GM18520 (cell line): ENCODE measurements around the gene ARF6.
"Not testable (repeated sequence)": the region's sequence is repeated elsewhere in the genome, so short reads cannot be mapped to it uniquely, and the experiment has no call there.

ENCODE experiments used
- ATAC-seq: cut with Tn5 transposase; IDR thresholded peaks from one replicate; pipeline ENCODE4 v1.9.1; 2021; ENCODE audit not compliant: unreplicated experiment

The ARF6 gene

GRCh38 chr14:49905989-49906388 lies 13.1 kb downstream of the ARF6 start:
- no peak for ATAC-seq

- ATAC-seq: no peak
These were observed 14.3 kb downstream of the ARF6 start for GRCh38 chr14:49907186-49907585.

GRCh38 chr14:49908433-49908782 lies 15.5 kb downstream of the ARF6 start:
- ATAC-seq: no peak

GRCh38 chr14:49909016-49909415 lies 16.1 kb downstream of the ARF6 start:
- no peak for ATAC-seq

GRCh38 chr14:49915085-49915484 lies 22.2 kb downstream of the ARF6 start:
- ATAC-seq: no peak

- no peak for ATAC-seq
These were observed 25.8 kb downstream of the ARF6 start for GRCh38 chr14:49918706-49919105.

GRCh38 chr14:49919825-49920659 lies 27.2 kb downstream of the ARF6 start:
- no peak for ATAC-seq

GRCh38 chr14:49920935-49921334 lies 28.1 kb downstream of the ARF6 start:
- no peak for ATAC-seq

GRCh38 chr14:49921401-49921800 lies 28.5 kb downstream of the ARF6 start:
- no peak for ATAC-seq

GRCh38 chr14:49923442-49923841 lies 30.6 kb downstream of the ARF6 start:
- ATAC-seq: no peak

- no peak for ATAC-seq
These were observed 31.0 kb downstream of the ARF6 start for GRCh38 chr14:49923881-49924280.

GRCh38 chr14:49924852-49925251 lies 32.0 kb downstream of the ARF6 start:
- ATAC-seq: no peak

GRCh38 chr14:49926803-49927202 lies 33.9 kb downstream of the ARF6 start:
- ATAC-seq: no peak

- ATAC-seq: no peak
These were observed 35.1 kb downstream of the ARF6 start for GRCh38 chr14:49928015-49928414.

- ATAC-seq: no peak
These were observed 37.8 kb downstream of the ARF6 start for GRCh38 chr14:49930720-49931119.

GRCh38 chr14:49931523-49931922 lies 38.6 kb downstream of the ARF6 start:
- ATAC-seq: no peak

- ATAC-seq: no peak
These were observed 40.2 kb downstream of the ARF6 start for GRCh38 chr14:49933128-49933527.

GRCh38 chr14:49933704-49934103 lies 40.8 kb downstream of the ARF6 start:
- ATAC-seq: no peak

GRCh38 chr14:49934646-49935045 lies 41.8 kb downstream of the ARF6 start:
- no peak for ATAC-seq

GRCh38 chr14:49935526-49935925 lies 42.6 kb downstream of the ARF6 start:
- ATAC-seq: no peak

GRCh38 chr14:49936246-49936645 lies 43.4 kb downstream of the ARF6 start:
- not testable (repeated sequence) for ATAC-seq

- not testable (repeated sequence) for ATAC-seq
These were observed 44.0 kb downstream of the ARF6 start for GRCh38 chr14:49936882-49937281.

- not testable (repeated sequence) for ATAC-seq
These were observed 46.3 kb downstream of the ARF6 start for GRCh38 chr14:49939215-49939614.
